Sigmoid colon (tissue), 7 donors: ENCODE results near the gene RGS17. TPM values are rescaled to one million over a fixed set of nuclear protein-coding genes. Genes with fewer than 3 reads are reported as not detected.

Experiments
- DNase-seq: peaks from one replicate; pipeline ENCODE4 v3.0.0-alpha.2; 2019
- H3K27ac ChIP-seq, 4 donors: fragments of 200-600 bp; sonication (generic); one replicate each; pipeline ENCODE4 v1.5.1; 2016 to 2019; ENCODE audit warnings: mild to moderate bottlenecking in 1 of 4
- H3K27me3 ChIP-seq, 3 donors: fragments of 200-600 bp; sonication (generic); one replicate each; pipeline ENCODE4 v1.5.1; 2019; ENCODE audit warnings: mild to moderate bottlenecking in 1 of 3
- H3K36me3 ChIP-seq, 4 donors: fragments of 200-600 bp; sonication (generic); one replicate each; pipeline ENCODE4 v1.5.1; 2016 to 2019
- H3K4me1 ChIP-seq, 4 donors: fragments of 200-600 bp; sonication (generic); one replicate each; pipeline ENCODE4 v1.5.1; 2017 to 2019
- H3K4me3 ChIP-seq, 4 donors: fragments of 200-600 bp; sonication (generic); one replicate each; pipeline ENCODE4 v1.5.1; 2017 to 2019; ENCODE audit warnings: mild to moderate bottlenecking in 2 of 4, moderate library complexity in 1 of 4
- H3K9me3 ChIP-seq, 4 donors: fragments of 200-600 bp in 3 of 4; sonication (generic) in 3 of 4; one replicate each; pipeline versions ENCODE4 v1.5.1 to v1.6.1; 2013 to 2019
- CTCF ChIP-seq, 4 experiments: fragments of 450-650 bp in 3 of 4; fragments of 200-600 bp in 1 of 4; IDR thresholded peaks; one replicate each; pipeline ENCODE4 v1.5.1; 2016 to 2019; ENCODE audit warnings: antibody characterized with exemption in 4 of 4, mild to moderate bottlenecking in 3 of 4, moderate library complexity in 2 of 4
- EP300 ChIP-seq, 4 donors: sonication (generic); formaldehyde crosslinking; IDR thresholded peaks; one replicate each; pipeline ENCODE4 v1.6.1; 2017; ENCODE audit warnings: antibody characterized with exemption in 4 of 4
- POLR2A ChIP-seq, 2 donors: fragments of 450-650 bp; IDR thresholded peaks; one replicate each; pipeline ENCODE4 v1.6.1; 2016; ENCODE audit warnings: antibody characterized with exemption in 2 of 2, mild to moderate bottlenecking in 2 of 2, moderate library complexity in 2 of 2
- POLR2AphosphoS5 ChIP-seq, 4 donors: sonication (generic); formaldehyde crosslinking; IDR thresholded peaks; one replicate each; pipeline ENCODE4 v1.6.1; 2017; ENCODE audit warnings: antibody characterized with exemption in 4 of 4
- WGBS, 2 donors: extraction: QIAGEN DNeasy Blood & Tissue Kit; methylation state at CpG; one replicate each; pipeline ENCODE4 v1.1.7; 2013; 5-methylcytosine and 5-hydroxymethylcytosine counted together
- intact Hi-C: fragments of 100-400 bp; cut with DNase I; formaldehyde crosslinking; loops from one replicate; pipeline ENCODE4 v1.15.1; 2023
- polyA plus RNA-seq, 3 donors: library from polyadenylated mRNA; stranded (reverse); fragments of 200-250 nt; gene quantifications; one replicate each; pipeline ENCODE4 v1.2.3, GENCODE V29; 2013
- total RNA-seq, 4 donors: library from RNA; depleted of rRNA; stranded (reverse); fragments of >200 nt; gene quantifications; one replicate each; pipeline ENCODE4 v1.1.0, GENCODE V29; 2016
- donor health status: healthy with polysubstance abuse.
- donor health status: Bipolar disorder and iron deficiency.
- donor health status: healthy.

Gene RGS17
- total and polyA plus RNA-seq, 7 donors: 0.16 to 2.8 (median 0.41) TPM; not detected in 2

DNA sequence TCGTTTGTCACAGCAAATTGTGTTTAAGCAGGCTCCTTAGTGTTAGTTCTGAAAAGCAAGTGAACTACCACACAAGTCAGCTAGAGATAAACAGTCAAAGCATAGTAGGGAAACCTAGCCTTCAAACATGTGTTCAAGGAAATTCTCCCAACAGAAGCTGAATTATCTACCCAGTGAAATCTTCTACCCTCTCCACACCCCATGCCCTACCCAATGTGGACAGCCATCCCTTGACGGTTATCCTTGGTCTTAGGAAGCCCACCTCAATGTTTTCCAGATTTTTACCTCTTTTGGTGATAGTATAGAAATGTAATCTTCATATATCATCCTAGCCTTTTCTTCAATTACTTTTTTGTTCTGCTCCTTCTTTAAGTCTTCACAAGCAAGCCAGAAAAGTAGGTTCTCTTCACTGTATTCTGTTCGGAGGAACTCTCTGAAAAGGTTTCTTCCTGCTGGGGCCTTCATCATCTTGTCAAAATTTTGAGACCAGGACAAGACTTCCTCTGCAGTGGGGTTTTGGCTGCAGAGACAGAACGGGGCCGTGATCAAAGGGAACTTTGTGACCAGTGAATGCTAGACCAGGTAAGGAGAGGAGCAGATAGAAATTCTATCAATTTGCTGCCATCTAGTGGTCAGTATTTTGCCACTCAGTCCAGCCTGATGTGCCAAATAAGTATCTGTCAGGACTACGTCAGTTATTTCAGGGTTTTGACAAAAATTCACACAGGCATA, 106.9 kb downstream of the RGS17 start:
- no peak for DNase-seq
- intact Hi-C loops: loop anchor here (2.0 kb wide), 1 partner anchor 159 kb away; no protein-coding TSS in a partner anchor
- no peak overlapping the region for H3K27ac ChIP-seq
- H3K4me1 ChIP-seq: no peaks in the 10 kb centered on the region
- no peak overlapping the region for H3K4me3 ChIP-seq
- no peaks in the 10 kb centered on the region for H3K27me3 ChIP-seq
- H3K9me3 ChIP-seq: no peaks in the 10 kb centered on the region
- WGBS, 2 donors: 37 to 41% methylated on average over 6 of the region's 6 CpGs
- TF ChIP-seq POLR2AphosphoS5 (IDR thresholded peaks at IDR 0.05) (no peak), EP300 (IDR thresholded peaks at IDR 0.05) (no peak), CTCF (IDR thresholded peaks at IDR 0.05) (peak in 3 of 4 experiments; percentile 53 to 74 (median 55)), POLR2A (IDR thresholded peaks at IDR 0.05) (no peak)
- no peaks in the 10 kb centered on the region for H3K36me3 ChIP-seq

DNA sequence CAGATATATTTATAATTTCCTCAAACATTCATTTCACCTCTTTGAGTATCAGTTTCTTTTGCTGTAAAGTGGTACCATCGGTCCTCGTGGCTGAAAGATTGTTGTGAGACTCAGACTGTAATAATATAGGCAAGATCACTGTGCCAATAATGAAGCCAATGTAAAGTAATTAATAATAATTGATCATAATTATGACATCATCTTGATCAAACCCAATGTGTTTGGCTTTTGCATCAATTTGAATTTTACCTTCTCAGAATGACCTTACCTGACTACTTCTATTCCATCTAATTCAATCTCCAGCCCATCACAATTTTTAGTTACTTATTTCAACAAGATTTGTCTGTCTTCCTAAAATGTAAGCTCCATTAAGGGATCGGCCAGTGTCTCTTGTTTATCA, 112.7 kb downstream of the RGS17 start:
- no peak for TF ChIP-seq CTCF (IDR thresholded peaks at IDR 0.05)
- no peak for TF ChIP-seq POLR2AphosphoS5 (IDR thresholded peaks at IDR 0.05)
- Histone ChIP-seq H3K27ac (no peak overlapping the region), H3K36me3 (no peaks in the 10 kb centered on the region), H3K9me3 (no peaks in the 10 kb centered on the region), H3K27me3 (no peaks in the 10 kb centered on the region), H3K4me1 (no peaks in the 10 kb centered on the region), H3K4me3 (no peak overlapping the region)
- no peak for DNase-seq
- WGBS, 2 donors: 91 to 95% methylated on average over 3 of the region's 3 CpGs
- intact Hi-C loops: loop anchor here (5.0 kb wide), 1 partner anchor 41 kb away; no protein-coding TSS in a partner anchor

DNA sequence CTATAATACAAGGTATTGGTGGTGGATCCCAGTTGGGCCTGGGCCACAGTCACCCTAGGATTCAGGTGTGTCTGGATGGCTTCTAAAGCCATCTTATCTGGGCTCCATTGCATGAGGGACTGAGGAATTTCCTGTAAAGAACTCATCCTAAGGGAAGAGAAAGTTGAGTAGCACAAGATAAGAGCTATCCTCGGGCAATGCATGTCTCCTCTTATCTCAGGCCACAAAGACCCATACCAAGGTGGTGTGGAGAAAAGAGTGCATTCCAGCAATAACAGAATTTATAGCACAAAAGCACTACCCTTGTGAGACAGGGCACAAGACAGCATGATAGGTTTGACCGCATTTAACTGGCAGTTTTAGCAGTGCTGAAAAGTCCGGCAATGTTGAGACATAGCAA, 114.2 kb downstream of the RGS17 start:
- Histone ChIP-seq H3K4me1 (no peaks in the 10 kb centered on the region), H3K36me3 (no peaks in the 10 kb centered on the region), H3K27me3 (no peaks in the 10 kb centered on the region), H3K4me3 (no peak overlapping the region), H3K27ac (no peak overlapping the region), H3K9me3 (no peaks in the 10 kb centered on the region)
- TF ChIP-seq CTCF (IDR thresholded peaks at IDR 0.05) (no peak), POLR2AphosphoS5 (IDR thresholded peaks at IDR 0.05) (no peak), EP300 (IDR thresholded peaks at IDR 0.05) (no peak), POLR2A (IDR thresholded peaks at IDR 0.05) (no peak)
- intact Hi-C loops: loop anchor here (5.0 kb wide), 1 partner anchor 40 kb away; no protein-coding TSS in a partner anchor
- 82 to 83% methylated on average over 3 of the region's 3 CpGs for WGBS, 2 donors
- no peak for DNase-seq

DNA sequence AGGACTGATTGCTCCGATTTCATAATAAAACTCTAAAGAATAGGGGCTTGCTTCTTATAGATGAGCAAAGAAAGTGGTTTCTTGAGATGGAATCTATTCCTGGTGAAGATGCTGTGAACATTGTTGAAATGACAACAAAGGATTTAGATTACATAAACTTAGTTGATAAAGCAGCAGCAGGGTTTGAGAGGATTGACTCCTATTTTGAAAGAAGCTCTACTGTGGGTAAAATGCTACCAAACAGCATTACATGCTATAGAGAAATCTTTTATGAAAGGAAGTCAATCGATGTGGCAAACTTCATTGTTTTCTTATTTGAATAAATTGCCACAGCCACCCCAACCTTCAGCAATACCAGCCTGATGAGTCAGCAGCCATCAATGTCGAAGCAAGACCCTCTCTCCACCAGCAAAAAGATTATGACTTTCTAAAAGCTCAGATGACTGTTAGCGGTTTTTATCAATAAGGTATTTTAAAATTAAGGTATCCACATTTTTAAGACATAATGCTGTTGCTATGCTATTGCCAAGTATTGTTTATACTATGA, 115.9 kb downstream of the RGS17 start:
- intact Hi-C loops: loop anchor here (5.0 kb wide), 1 partner anchor 38 kb away; no protein-coding TSS in a partner anchor
- TF ChIP-seq POLR2AphosphoS5 (IDR thresholded peaks at IDR 0.05) (no peak), EP300 (IDR thresholded peaks at IDR 0.05) (no peak), CTCF (IDR thresholded peaks at IDR 0.05) (no peak), POLR2A (IDR thresholded peaks at IDR 0.05) (no peak)
- no peaks in the 10 kb centered on the region for H3K4me1 ChIP-seq

More for the DNA sequence above, 115.9 kb downstream of the RGS17 start:
- Histone ChIP-seq H3K36me3 (no peaks in the 10 kb centered on the region), H3K9me3 (no peaks in the 10 kb centered on the region), H3K27me3 (no peaks in the 10 kb centered on the region), H3K4me3 (no peak overlapping the region), H3K27ac (no peak overlapping the region)
- no peak for DNase-seq
- WGBS, 2 donors: 67 to 80% methylated on average over 4 of the region's 4 CpGs
